ENCODE data around the gene PGBD5.
A peak's percentile ranks its signal among the peaks of the same experiment; 100 is the strongest.

The PGBD5 gene

GRCh38 chr1:230289350-230289644, 136.8 kb downstream of the PGBD5 start:
- no peak overlapping the region for H3K4me3 ChIP-seq (ENCODE audit: low read depth, low read length)
- no peaks in the 10 kb centered on the region for H3K9me3 ChIP-seq
- DNase-seq, result no peak
- no peaks in the 10 kb centered on the region for H3K36me3 ChIP-seq
- no peaks in the 10 kb centered on the region for H3K4me1 ChIP-seq
- TF ChIP-seq CTCF (IDR thresholded peaks at IDR 0.05; ENCODE audit: low read depth, low read length), result no peak
- no peaks in the 10 kb centered on the region for H3K27me3 ChIP-seq

GRCh38 chr1:230288641-230289349, 137.3 kb downstream of the PGBD5 start:
- DNase-seq, result no peak
- Histone ChIP-seq H3K9me3 (no peaks in the 10 kb centered on the region), H3K4me3 (ENCODE audit: low read depth, low read length) (no peak overlapping the region), H3K4me1 (no peaks in the 10 kb centered on the region), H3K27me3 (no peaks in the 10 kb centered on the region), H3K36me3 (no peaks in the 10 kb centered on the region; the same call in 1 of the 2 replicates)
- no peak for TF ChIP-seq CTCF (IDR thresholded peaks at IDR 0.05; ENCODE audit: low read depth, low read length)

GRCh38 chr1:230287674-230288315, 138.3 kb downstream of the PGBD5 start:
- no peaks in the 10 kb centered on the region; the same call in 1 of the 2 replicates for H3K36me3 ChIP-seq
- H3K4me3 ChIP-seq (ENCODE audit: low read depth, low read length), result no peak overlapping the region
- no peaks in the 10 kb centered on the region for H3K27me3 ChIP-seq
- H3K9me3 ChIP-seq, result no peaks in the 10 kb centered on the region
- DNase-seq, result no peak
- TF ChIP-seq CTCF (IDR thresholded peaks at IDR 0.05; ENCODE audit: low read depth, low read length), result no peak
- H3K4me1 ChIP-seq, result no peaks in the 10 kb centered on the region

- H3K36me3 ChIP-seq, result no peaks in the 10 kb centered on the region; the same call in 1 of the 2 replicates
- H3K27me3 ChIP-seq, result no peaks in the 10 kb centered on the region
- H3K9me3 ChIP-seq, result no peaks in the 10 kb centered on the region
- no peak for DNase-seq
- H3K4me3 ChIP-seq (ENCODE audit: low read depth, low read length), result no peak overlapping the region
- TF ChIP-seq CTCF (IDR thresholded peaks at IDR 0.05; ENCODE audit: low read depth, low read length), result no peak
- no peaks in the 10 kb centered on the region for H3K4me1 ChIP-seq
Measured at GRCh38 chr1:230286890-230287269, 139.3 kb downstream of the PGBD5 start.

GRCh38 chr1:230286166-230286889, 139.8 kb downstream of the PGBD5 start:
- TF ChIP-seq CTCF (IDR thresholded peaks at IDR 0.05; ENCODE audit: low read depth, low read length), result no peak
- H3K27me3 ChIP-seq, result no peaks in the 10 kb centered on the region

GRCh38 chr1:230285351-230285750, 140.8 kb downstream of the PGBD5 start:
- no peak overlapping the region for H3K4me3 ChIP-seq (ENCODE audit: low read depth, low read length)
- no peak for TF ChIP-seq CTCF (IDR thresholded peaks at IDR 0.05; ENCODE audit: low read depth, low read length)
- no peaks in the 10 kb centered on the region for H3K4me1 ChIP-seq
- H3K9me3 ChIP-seq, result no peaks in the 10 kb centered on the region
- H3K36me3 ChIP-seq, result peaks cover 5% of the 10 kb centered on the region; the same call in 1 of the 2 replicates
- H3K27me3 ChIP-seq, result no peaks in the 10 kb centered on the region
- no peak for DNase-seq

More at GRCh38 chr1:230286166-230286889, 139.8 kb downstream of the PGBD5 start:
- no peaks in the 10 kb centered on the region for H3K9me3 ChIP-seq
- DNase-seq, result peak; percentile 3
- H3K36me3 ChIP-seq, result no peaks in the 10 kb centered on the region; the same call in 1 of the 2 replicates
- H3K4me3 ChIP-seq (ENCODE audit: low read depth, low read length), result no peak overlapping the region
- H3K4me1 ChIP-seq, result no peaks in the 10 kb centered on the region

Data from BE2C (cell line).